Type B pancreatic cell (in vitro differentiated cells): ENCODE results near the gene FUT9. TPM values are rescaled to one million over a fixed set of nuclear protein-coding genes. Genes with fewer than 3 reads are reported as not detected.

ENCODE experiments used
- DNase-seq: peaks from one replicate; pipeline ENCODE4 v3.0.0; 2021; ENCODE audit warnings: mixed read lengths; ENCODE audit not compliant: unreplicated experiment; ENCODE audit errors: extremely low spot score
- H3K27ac Mint-ChIP-seq: 2 replicates; pipeline ENCODE4 v1.8.0; 2021; ENCODE audit warnings: mild to moderate bottlenecking, mixed read lengths
- H3K27me3 Mint-ChIP-seq: 2 replicates; pipeline ENCODE4 v1.8.0; 2021; ENCODE audit warnings: mixed read lengths
- H3K36me3 Mint-ChIP-seq: 2 replicates; pipeline ENCODE4 v1.8.0; 2021; ENCODE audit warnings: mixed read lengths
- H3K4me1 Mint-ChIP-seq: one replicate; pipeline ENCODE4 v1.8.0; 2021; ENCODE audit warnings: mixed read lengths; ENCODE audit not compliant: unreplicated experiment
- H3K4me3 Mint-ChIP-seq: 2 replicates; pipeline ENCODE4 v1.8.0; 2021; ENCODE audit warnings: mild to moderate bottlenecking, mixed read lengths
- H3K9me3 Mint-ChIP-seq: 2 replicates; pipeline ENCODE4 v1.8.0; 2021; ENCODE audit warnings: mixed read lengths
- CTCF ChIP-seq: fragments of 200-600 bp; sonication (generic); conservative IDR thresholded peaks from 2 replicates; pipeline ENCODE4 v1.5.0; 2021; ENCODE audit warnings: antibody characterized with exemption, mild to moderate bottlenecking
- total RNA-seq: library from RNA; stranded (reverse); gene quantifications from 2 replicates; pipeline ENCODE4 v1.2.1, GENCODE V29; 2021; ENCODE audit warnings: low replicate concordance

Gene FUT9
- total RNA-seq, 1 donor from 2014 or later: 4.9 TPM

GRCh38 chr6:95994151-95994550, 21.6 kb upstream of the FUT9 start:
- Mint-ChIP-seq H3K9me3 (peaks cover 11% of the 10 kb centered on the region), H3K4me3 (no peak overlapping the region), H3K4me1 (no peaks in the 10 kb centered on the region), H3K27me3 (no peaks in the 10 kb centered on the region), H3K36me3 (no peaks in the 10 kb centered on the region), H3K27ac (no peak overlapping the region)
- no peak for TF ChIP-seq CTCF
- no peak for DNase-seq

GRCh38 chr6:95998133-95998532, 17.6 kb upstream of the FUT9 start:
- no peak overlapping the region for H3K27ac Mint-ChIP-seq
- no peaks in the 10 kb centered on the region for H3K4me1 Mint-ChIP-seq
- no peaks in the 10 kb centered on the region for H3K9me3 Mint-ChIP-seq
- DNase-seq: no peak
- TF ChIP-seq CTCF: no peak
- H3K27me3 Mint-ChIP-seq: no peaks in the 10 kb centered on the region
- no peak overlapping the region for H3K4me3 Mint-ChIP-seq
- H3K36me3 Mint-ChIP-seq: no peaks in the 10 kb centered on the region

- Mint-ChIP-seq H3K9me3 (no peaks in the 10 kb centered on the region), H3K36me3 (no peaks in the 10 kb centered on the region)
Observed at GRCh38 chr6:96001891-96002575, 13.7 kb upstream of the FUT9 start.

GRCh38 chr6:96002576-96002910, 13.2 kb upstream of the FUT9 start:
- Mint-ChIP-seq H3K36me3 (no peaks in the 10 kb centered on the region), H3K4me1 (no peaks in the 10 kb centered on the region), H3K27ac (no peak overlapping the region), H3K4me3 (no peak overlapping the region), H3K9me3 (no peaks in the 10 kb centered on the region), H3K27me3 (no peaks in the 10 kb centered on the region)
- DNase-seq: no peak
- no peak for TF ChIP-seq CTCF

More at GRCh38 chr6:96001891-96002575, 13.7 kb upstream of the FUT9 start:
- DNase-seq: no peak
- H3K4me1 Mint-ChIP-seq: no peaks in the 10 kb centered on the region
- H3K4me3 Mint-ChIP-seq: no peak overlapping the region
- H3K27ac Mint-ChIP-seq: no peak overlapping the region
- H3K27me3 Mint-ChIP-seq: no peaks in the 10 kb centered on the region
- TF ChIP-seq CTCF: no peak

GRCh38 chr6:96002912-96003311, 12.9 kb upstream of the FUT9 start:
- no peak overlapping the region for H3K4me3 Mint-ChIP-seq
- H3K27me3 Mint-ChIP-seq: no peaks in the 10 kb centered on the region
- DNase-seq: no peak
- TF ChIP-seq CTCF: no peak
- H3K27ac Mint-ChIP-seq: no peak overlapping the region
- no peaks in the 10 kb centered on the region for H3K9me3 Mint-ChIP-seq
- no peaks in the 10 kb centered on the region for H3K4me1 Mint-ChIP-seq
- H3K36me3 Mint-ChIP-seq: no peaks in the 10 kb centered on the region

GRCh38 chr6:96007663-96008062, 8.1 kb upstream of the FUT9 start:
- Mint-ChIP-seq H3K27me3 (peaks cover 12% of the 10 kb centered on the region), H3K9me3 (no peaks in the 10 kb centered on the region), H3K36me3 (no peaks in the 10 kb centered on the region), H3K4me1 (no peaks in the 10 kb centered on the region), H3K4me3 (no peak overlapping the region), H3K27ac (no peak overlapping the region)
- no peak for DNase-seq
- TF ChIP-seq CTCF: no peak
